Measurements from ENCODE around the gene SV2C. TPM values are rescaled to one million over a fixed set of nuclear protein-coding genes. Genes with fewer than 3 reads are reported as not detected.

The SV2C gene
- polyA plus RNA-seq, 1 donor (not counting 4 experiments of a cell fraction or from before 2014, with no cell fraction given): 0.34 TPM

- DNase-seq (ENCODE audit: low read depth, low spot score): no peak
- Histone ChIP-seq H3K9me1 (ENCODE audit: control insufficient read depth, extremely low read depth, insufficient read depth, low read length) (no peaks in the 10 kb centered on the region), H4K20me1 (ENCODE audit: control insufficient read depth, extremely low read depth, insufficient read depth, low read length) (no peaks in the 10 kb centered on the region), H3K36me3 (ENCODE audit: control insufficient read depth in 2 of 2, extremely low read depth in 1 of 2, insufficient read depth in 2 of 2, low read length in 2 of 2) (no peaks in the 10 kb centered on the region), H3K27me3 (ENCODE audit: control insufficient read depth, extremely low read depth, insufficient read depth, low read length) (no peaks in the 10 kb centered on the region), H3K4me3 (ENCODE audit: control insufficient read depth in 2 of 3, extremely low read depth in 1 of 3, insufficient read depth in 2 of 3, low read depth in 1 of 3, low read length in 3 of 3) (no peak overlapping the region), H2AFZ (ENCODE audit: control insufficient read depth, low read length) (no peak overlapping the region), H3K4me2 (ENCODE audit: control insufficient read depth, extremely low read depth, insufficient read depth, low read depth, low read length) (no peak overlapping the region), H3K79me2 (ENCODE audit: control insufficient read depth, insufficient read depth, low read length) (no peaks in the 10 kb centered on the region), H3K4me1 (ENCODE audit: control insufficient read depth, extremely low read depth, insufficient read depth, low read length) (peaks cover 3% of the 10 kb centered on the region), H3K27ac (ENCODE audit: control insufficient read depth, insufficient read depth, low read length) (no peak overlapping the region), H3K9me3 (ENCODE audit: control insufficient read depth, low read depth, low read length) (no peaks in the 10 kb centered on the region), H3K9ac (ENCODE audit: control insufficient read depth, extremely low read depth, insufficient read depth, low read length) (no peak overlapping the region)
- dilution Hi-C loops (cut with MboI; ENCODE audit: extremely low pct_ligation_motif_present, low sequenced_read_pairs): no loop called here
- TF ChIP-seq EZH2 (IDR thresholded peaks at IDR 0.05; ENCODE audit: low read length) (no peak), CTCF (optimal IDR thresholded peaks at IDR 0.05 in 1 of 3, IDR thresholded peaks at IDR 0.05 in 1 of 3, conservative IDR thresholded peaks at IDR 0.05 in 1 of 3; ENCODE audit: extremely low read depth in 1 of 3, insufficient read depth in 2 of 3, low read length in 3 of 3) (no peak)
- no peak for FAIRE-seq
Observed at GRCh38 chr5:76041863-76042262, 41.3 kb upstream of the SV2C start.

GRCh38 chr5:76046741-76047140 is 36.4 kb upstream of the SV2C start:
- Histone ChIP-seq H3K9me3 (ENCODE audit: control insufficient read depth, low read depth, low read length) (no peaks in the 10 kb centered on the region), H3K36me3 (ENCODE audit: control insufficient read depth in 2 of 2, extremely low read depth in 1 of 2, insufficient read depth in 2 of 2, low read length in 2 of 2) (no peaks in the 10 kb centered on the region), H3K4me1 (ENCODE audit: control insufficient read depth, extremely low read depth, insufficient read depth, low read length) (no peaks in the 10 kb centered on the region), H3K9ac (ENCODE audit: control insufficient read depth, extremely low read depth, insufficient read depth, low read length) (no peak overlapping the region), H4K20me1 (ENCODE audit: control insufficient read depth, extremely low read depth, insufficient read depth, low read length) (no peaks in the 10 kb centered on the region), H3K9me1 (ENCODE audit: control insufficient read depth, extremely low read depth, insufficient read depth, low read length) (no peaks in the 10 kb centered on the region), H3K79me2 (ENCODE audit: control insufficient read depth, insufficient read depth, low read length) (no peaks in the 10 kb centered on the region), H3K4me2 (ENCODE audit: control insufficient read depth, extremely low read depth, insufficient read depth, low read depth, low read length) (no peak overlapping the region), H3K4me3 (ENCODE audit: control insufficient read depth in 2 of 3, extremely low read depth in 1 of 3, insufficient read depth in 2 of 3, low read depth in 1 of 3, low read length in 3 of 3) (no peak overlapping the region), H3K27me3 (ENCODE audit: control insufficient read depth, extremely low read depth, insufficient read depth, low read length) (no peaks in the 10 kb centered on the region), H3K27ac (ENCODE audit: control insufficient read depth, insufficient read depth, low read length) (no peak overlapping the region), H2AFZ (ENCODE audit: control insufficient read depth, low read length) (no peak overlapping the region)
- FAIRE-seq: no peak
- no peak for DNase-seq (ENCODE audit: low read depth, low spot score)
- no peak for TF ChIP-seq CTCF (optimal IDR thresholded peaks at IDR 0.05 in 1 of 3, IDR thresholded peaks at IDR 0.05 in 1 of 3, conservative IDR thresholded peaks at IDR 0.05 in 1 of 3; ENCODE audit: extremely low read depth in 1 of 3, insufficient read depth in 2 of 3, low read length in 3 of 3)
- TF ChIP-seq EZH2 (IDR thresholded peaks at IDR 0.05; ENCODE audit: low read length): no peak
- dilution Hi-C loops (cut with MboI; ENCODE audit: extremely low pct_ligation_motif_present, low sequenced_read_pairs): no loop called here

Measured in keratinocyte (primary cell).